HepG2 (cell line): ENCODE results near the gene CAMTA1. TPM values are rescaled to one million over a fixed set of nuclear protein-coding genes. Genes with fewer than 3 reads are reported as not detected.

Experiments
- ATAC-seq: fragments of 200-7000 bp; cut with Tn5 transposase; 3 replicates; pipeline ENCODE4 v1.9.1; 2020; ENCODE audit warnings: mild to moderate bottlenecking, moderate library complexity
- BruUV-seq: library from RNA; stranded (reverse); fragments of 400-500 nt; replicated peaks from 2 replicates; lab custom pipeline; 2021; lab: Mats Ljungman, UMichigan
- CTCF ChIA-PET: fragments of 300-600 bp; formaldehyde crosslinking; extraction: SDS; loops from one replicate; lab custom pipeline; 2021; ENCODE audit warnings: low total read pairs, inconsistent platforms, low intra/inter-chr PET ratio; lab: Yijun Ruan, JAX
- POLR2A ChIA-PET: fragments of 350-600 bp; sonication (Branson Sonifier 250); formaldehyde crosslinking; loops from one replicate; lab custom pipeline; 2020; ENCODE audit warnings: antibody characterized with exemption, inconsistent platforms; lab: Yijun Ruan, JAX
- DNase-seq: peaks from one replicate; pipeline ENCODE4 v3.0.0-alpha.2; 2015; ENCODE audit warnings: low spot score
- FAIRE-seq: peaks from 3 replicates; lab custom pipeline; 2011; peaks lifted over from hg19 to GRCh38; lab: Jason Lieb, UNC
- H2AFZ ChIP-seq: one replicate; pipeline ENCODE4 v1.6.1; 2011; ENCODE audit warnings: low read length, inconsistent platforms
- H3K27ac ChIP-seq: fragments of 300-600 bp; 3 replicates; pipeline ENCODE4 v1.8.0; 2011; ENCODE audit warnings: mixed run types, mild to moderate bottlenecking, mixed read lengths, low read length, inconsistent platforms; ENCODE audit not compliant: insufficient read depth; ENCODE audit errors: extremely low read length
- H3K27me3 ChIP-seq, 2 experiments: fragments of 200-600 bp in 1 of 2; 2 replicates in 1 of 2; 3 replicates in 1 of 2; pipeline versions ENCODE4 v1.6.0 to v1.8.0; 2011; ENCODE audit warnings: low read length in 2 of 2, mild to moderate bottlenecking in 2 of 2, moderate library complexity in 2 of 2, inconsistent platforms in 1 of 2; ENCODE audit not compliant: insufficient read depth in 2 of 2, control insufficient read depth in 1 of 2
- H3K36me3 ChIP-seq, 2 experiments: fragments of 200-600 bp in 1 of 2; replicated peaks in 1 of 2; 2 replicates in 1 of 2; 3 replicates in 1 of 2; pipeline versions ENCODE4 v1.5.1 to v1.8.0; 2011; ENCODE audit warnings: low read length in 2 of 2, inconsistent platforms in 1 of 2; ENCODE audit not compliant: insufficient read depth in 2 of 2, control insufficient read depth in 1 of 2
- H3K4me1 ChIP-seq: 2 replicates; pipeline ENCODE4 v1.5.1; 2012; ENCODE audit warnings: low read length, inconsistent platforms; ENCODE audit not compliant: insufficient read depth
- H3K4me2 ChIP-seq: 2 replicates; pipeline ENCODE4 v1.6.0; 2011; ENCODE audit warnings: low read depth, low read length, inconsistent platforms
- H3K4me3 ChIP-seq, 3 experiments: fragments of 200-600 bp in 1 of 3; sonication (generic), shearing (Covaris generic) in 1 of 3; replicated peaks in 1 of 3; 2 replicates each; pipeline ENCODE4 v1.5.1; 2011 to 2016; ENCODE audit warnings: low read length in 3 of 3, inconsistent platforms in 2 of 3, low read depth in 2 of 3, mild to moderate bottlenecking in 2 of 3, control low read depth in 1 of 3, mixed read lengths in 1 of 3; ENCODE audit not compliant: insufficient read depth in 1 of 3
- H3K79me2 ChIP-seq: one replicate; pipeline ENCODE4 v1.6.1; 2011; ENCODE audit warnings: low read length, inconsistent platforms; ENCODE audit not compliant: insufficient read depth
- H3K9ac ChIP-seq: 2 replicates; pipeline ENCODE4 v1.6.0; 2011; ENCODE audit warnings: mild to moderate bottlenecking, low read depth, low read length, inconsistent platforms; ENCODE audit not compliant: insufficient read depth
- H3K9me3 ChIP-seq: 2 replicates; pipeline ENCODE4 v1.5.1; 2012; ENCODE audit warnings: mild to moderate bottlenecking, low read length
- H4K20me1 ChIP-seq: 2 replicates; pipeline ENCODE4 v1.6.0; 2011; ENCODE audit warnings: inconsistent platforms, mild to moderate bottlenecking, low read length, moderate library complexity; ENCODE audit not compliant: insufficient read depth
- NRL ChIP-seq: sonication (generic); formaldehyde crosslinking; IDR thresholded peaks from 2 replicates; pipeline ENCODE4 v1.5.0; 2020; ENCODE audit warnings: missing genetic modification reagents, mild to moderate bottlenecking, moderate library complexity, borderline replicate concordance
- RBM39 ChIP-seq: fragments of 200-400 bp; formaldehyde crosslinking; IDR thresholded peaks from one replicate; pipeline ENCODE4 v1.6.1; 2018; ENCODE audit warnings: antibody characterized with exemption, mild to moderate bottlenecking, low read depth, low read length; ENCODE audit not compliant: poor library complexity, severe bottlenecking
- ZNF317 ChIP-seq: sonication (generic); formaldehyde crosslinking; IDR thresholded peaks from 2 replicates; pipeline ENCODE4 v1.5.0; 2020; ENCODE audit warnings: mild to moderate bottlenecking, missing genetic modification reagents
- ZNF646 ChIP-seq: sonication (generic); formaldehyde crosslinking; IDR thresholded peaks from 2 replicates; pipeline ENCODE4 v1.9.0; 2021; ENCODE audit warnings: mild to moderate bottlenecking, missing genetic modification reagents
- WGBS: methylation state at CpG from one replicate; pipeline ENCODE4 v1.1.6; 2017; ENCODE audit warnings: low lambda C conversion rate; 5-methylcytosine and 5-hydroxymethylcytosine counted together
- in situ Hi-C: cut with HindIII; loops from 2 replicates; pipeline ENCODE4 v1.10.0; 2017; ENCODE audit warnings: low pct_unique_long_range_greater_than_20kb; ENCODE audit not compliant: extremely low pct_ligation_motif_present
- intact Hi-C: fragments of 100-400 bp; cut with micrococcal nuclease; formaldehyde crosslinking; loops from one replicate; pipeline ENCODE4 v1.10.0; 2022; ENCODE audit not compliant: unreplicated experiment
- polyA plus RNA-seq, 8 experiments: library from polyadenylated mRNA; depleted of rRNA in 3 of 8; stranded (reverse) in 7 of 8; unstranded in 1 of 8; fragments of >200 nt; fragmentation: Illumina TruSeq in 4 of 8; extraction: Trizol in 4 of 8; gene quantifications; 2 replicates each; pipeline versions ENCODE4 v1.2.1 to v1.2.3, GENCODE V29; 2011 to 2016; ENCODE audit warnings: low read depth in 4 of 8, missing spikeins in 1 of 8, mixed read lengths in 1 of 8; ENCODE audit not compliant: insufficient read depth in 1 of 8
- total RNA-seq, 5 experiments: library from RNA; depleted of rRNA; stranded (reverse); fragments of >200 nt; fragmentation: Illumina TruSeq; extraction: Trizol; gene quantifications; 2 replicates each; pipeline ENCODE4 v1.2.3, GENCODE V29; 2016; ENCODE audit warnings: low read depth in 1 of 5
- TF ChIP-seq, protein P1 (sequence below): sonication (generic); formaldehyde crosslinking; IDR thresholded peaks from 2 replicates; pipeline ENCODE4 v1.4.0; 2020; ENCODE audit warnings: mild to moderate bottlenecking, missing genetic modification reagents
- TF ChIP-seq, protein P2 (sequence below): sonication (generic); formaldehyde crosslinking; IDR thresholded peaks from one replicate; pipeline ENCODE4 v1.5.1; 2020; ENCODE audit warnings: mild to moderate bottlenecking, missing genetic modification reagents; ENCODE audit errors: not compliant biosample characterization

CAMTA1 gene
- total and polyA plus RNA-seq, 2 of the 13 experiments (the other 11 are each of a cell fraction or from before 2014, with no cell fraction given), result 25.0 to 36.4 TPM

GRCh38 chr1:7095343-7095964 lies 310.2 kb downstream of the CAMTA1 start:
- H3K4me2 ChIP-seq, result no peak overlapping the region
- BruUV-seq, result no TSS peak
- POLR2A ChIA-PET, result no interaction called here
- no peak overlapping the region for H3K27ac ChIP-seq
- H2AFZ ChIP-seq, result no peak overlapping the region
- intact Hi-C loops, result no loop called here
- no peak overlapping the region for H3K9ac ChIP-seq
- H4K20me1 ChIP-seq, result no peaks in the 10 kb centered on the region
- DNase-seq, result no peak
- peaks cover 7 to 59% of the 10 kb centered on the region in 2 experiments; a peak in 4 of 5 replicates for H3K27me3 ChIP-seq
- H3K36me3 ChIP-seq, result no peaks in the 10 kb centered on the region
- ATAC-seq, result no peak
- H3K79me2 ChIP-seq, result no peaks in the 10 kb centered on the region
- CTCF ChIA-PET, result no interaction called here
- H3K4me3 ChIP-seq, result no peak overlapping the region
- in situ Hi-C loops, result no loop called here
- FAIRE-seq, result no peak
- no peaks in the 10 kb centered on the region for H3K9me3 ChIP-seq
- 47% methylated on average over 8 of the region's 12 CpGs for WGBS
- peaks cover 16% of the 10 kb centered on the region; the same call in 1 of the 2 replicates for H3K4me1 ChIP-seq
- TF ChIP-seq ZNF646 (CRISPR knock-in tag) (no peak), RBM39 (no peak), ZNF317 (CRISPR knock-in tag) (no peak), NRL (CRISPR knock-in tag) (no peak)
- TF ChIP-seq, protein P1, sequence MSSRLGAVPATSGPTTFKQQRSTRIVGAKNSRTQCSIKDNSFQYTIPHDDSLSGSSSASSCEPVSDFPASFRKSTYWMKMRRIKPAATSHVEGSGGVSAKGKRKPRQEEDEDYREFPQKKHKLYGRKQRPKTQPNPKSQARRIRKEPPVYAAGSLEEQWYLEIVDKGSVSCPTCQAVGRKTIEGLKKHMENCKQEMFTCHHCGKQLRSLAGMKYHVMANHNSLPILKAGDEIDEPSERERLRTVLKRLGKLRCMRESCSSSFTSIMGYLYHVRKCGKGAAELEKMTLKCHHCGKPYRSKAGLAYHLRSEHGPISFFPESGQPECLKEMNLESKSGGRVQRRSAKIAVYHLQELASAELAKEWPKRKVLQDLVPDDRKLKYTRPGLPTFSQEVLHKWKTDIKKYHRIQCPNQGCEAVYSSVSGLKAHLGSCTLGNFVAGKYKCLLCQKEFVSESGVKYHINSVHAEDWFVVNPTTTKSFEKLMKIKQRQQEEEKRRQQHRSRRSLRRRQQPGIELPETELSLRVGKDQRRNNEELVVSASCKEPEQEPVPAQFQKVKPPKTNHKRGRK, result no peak
- TF ChIP-seq, protein P2, sequence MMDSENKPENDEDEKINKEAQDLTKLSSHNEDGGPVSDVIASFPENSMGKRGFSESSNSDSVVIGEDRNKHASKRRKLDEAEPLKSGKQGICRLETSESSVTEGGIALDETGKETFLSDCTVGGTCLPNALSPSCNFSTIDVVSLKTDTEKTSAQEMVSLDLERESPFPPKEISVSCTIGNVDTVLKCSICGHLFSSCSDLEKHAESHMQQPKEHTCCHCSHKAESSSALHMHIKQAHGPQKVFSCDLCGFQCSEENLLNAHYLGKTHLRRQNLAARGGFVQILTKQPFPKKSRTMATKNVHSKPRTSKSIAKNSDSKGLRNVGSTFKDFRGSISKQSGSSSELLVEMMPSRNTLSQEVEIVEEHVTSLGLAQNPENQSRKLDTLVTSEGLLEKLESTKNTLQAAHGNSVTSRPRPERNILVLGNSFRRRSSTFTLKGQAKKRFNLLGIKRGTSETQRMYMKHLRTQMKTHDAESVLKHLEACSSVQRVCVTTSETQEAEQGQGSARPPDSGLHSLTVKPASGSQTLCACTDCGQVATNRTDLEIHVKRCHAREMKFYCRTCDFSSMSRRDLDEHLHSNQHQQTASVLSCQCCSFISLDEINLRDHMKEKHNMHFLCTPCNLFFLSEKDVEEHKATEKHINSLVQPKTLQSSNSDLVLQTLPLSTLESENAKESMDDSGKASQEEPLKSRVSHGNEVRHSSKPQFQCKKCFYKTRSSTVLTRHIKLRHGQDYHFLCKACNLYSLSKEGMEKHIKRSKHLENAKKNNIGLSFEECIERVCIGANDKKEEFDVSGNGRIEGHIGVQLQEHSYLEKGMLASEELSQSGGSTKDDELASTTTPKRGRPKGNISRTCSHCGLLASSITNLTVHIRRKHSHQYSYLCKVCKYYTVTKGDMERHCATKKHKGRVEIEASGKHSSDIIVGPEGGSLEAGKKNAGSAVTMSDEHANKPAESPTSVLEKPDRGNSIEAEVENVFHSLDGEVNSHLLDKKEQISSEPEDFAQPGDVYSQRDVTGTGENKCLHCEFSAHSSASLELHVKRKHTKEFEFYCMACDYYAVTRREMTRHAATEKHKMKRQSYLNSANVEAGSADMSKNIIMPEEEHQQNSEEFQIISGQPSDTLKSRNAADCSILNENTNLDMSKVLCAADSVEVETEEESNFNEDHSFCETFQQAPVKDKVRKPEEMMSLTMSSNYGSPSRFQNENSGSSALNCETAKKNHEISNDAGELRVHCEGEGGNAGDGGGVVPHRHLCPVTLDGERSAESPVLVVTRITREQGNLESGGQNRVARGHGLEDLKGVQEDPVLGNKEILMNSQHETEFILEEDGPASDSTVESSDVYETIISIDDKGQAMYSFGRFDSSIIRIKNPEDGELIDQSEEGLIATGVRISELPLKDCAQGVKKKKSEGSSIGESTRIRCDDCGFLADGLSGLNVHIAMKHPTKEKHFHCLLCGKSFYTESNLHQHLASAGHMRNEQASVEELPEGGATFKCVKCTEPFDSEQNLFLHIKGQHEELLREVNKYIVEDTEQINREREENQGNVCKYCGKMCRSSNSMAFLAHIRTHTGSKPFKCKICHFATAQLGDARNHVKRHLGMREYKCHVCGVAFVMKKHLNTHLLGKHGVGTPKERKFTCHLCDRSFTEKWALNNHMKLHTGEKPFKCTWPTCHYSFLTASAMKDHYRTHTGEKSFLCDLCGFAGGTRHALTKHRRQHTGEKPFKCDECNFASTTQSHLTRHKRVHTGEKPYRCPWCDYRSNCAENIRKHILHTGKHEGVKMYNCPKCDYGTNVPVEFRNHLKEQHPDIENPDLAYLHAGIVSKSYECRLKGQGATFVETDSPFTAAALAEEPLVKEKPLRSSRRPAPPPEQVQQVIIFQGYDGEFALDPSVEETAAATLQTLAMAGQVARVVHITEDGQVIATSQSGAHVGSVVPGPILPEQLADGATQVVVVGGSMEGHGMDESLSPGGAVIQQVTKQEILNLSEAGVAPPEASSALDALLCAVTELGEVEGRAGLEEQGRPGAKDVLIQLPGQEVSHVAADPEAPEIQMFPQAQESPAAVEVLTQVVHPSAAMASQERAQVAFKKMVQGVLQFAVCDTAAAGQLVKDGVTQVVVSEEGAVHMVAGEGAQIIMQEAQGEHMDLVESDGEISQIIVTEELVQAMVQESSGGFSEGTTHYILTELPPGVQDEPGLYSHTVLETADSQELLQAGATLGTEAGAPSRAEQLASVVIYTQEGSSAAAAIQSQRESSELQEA (CRISPR knock-in tag), result no peak
